ENCODE results near the gene GLRA1.
"Not testable (repeated sequence)": the region's sequence is repeated elsewhere in the genome, so short reads cannot be mapped to it uniquely, and the experiment has no call there.

GLRA1 gene

DNA sequence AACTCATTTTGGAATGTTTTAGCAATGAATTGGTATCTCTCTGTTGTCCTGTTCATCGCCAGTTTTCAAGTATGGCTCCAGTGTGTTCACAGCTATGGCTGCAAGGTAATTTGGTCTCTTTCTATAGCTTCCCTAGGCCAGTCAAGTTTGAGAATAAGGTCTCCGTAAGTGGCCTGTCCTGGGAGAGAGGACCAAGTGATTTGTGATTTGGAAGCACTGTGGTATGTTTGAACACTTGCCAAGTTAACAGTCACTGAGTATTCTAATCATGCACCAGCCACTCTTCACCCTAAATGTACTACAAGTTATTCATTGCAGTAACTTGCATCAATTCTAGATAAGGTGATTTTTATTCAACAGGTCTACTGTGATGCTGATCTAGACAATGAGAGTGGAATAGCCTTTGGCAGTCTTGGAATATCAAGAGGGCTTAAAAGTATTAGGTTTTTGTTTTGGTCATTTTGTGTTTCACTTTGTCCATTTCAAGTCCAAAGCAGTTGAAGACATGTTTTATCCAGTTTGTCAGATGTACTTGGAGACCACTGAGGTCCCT, 111.8 kb downstream of the GLRA1 start:
- DNase-seq = no peak

DNA sequence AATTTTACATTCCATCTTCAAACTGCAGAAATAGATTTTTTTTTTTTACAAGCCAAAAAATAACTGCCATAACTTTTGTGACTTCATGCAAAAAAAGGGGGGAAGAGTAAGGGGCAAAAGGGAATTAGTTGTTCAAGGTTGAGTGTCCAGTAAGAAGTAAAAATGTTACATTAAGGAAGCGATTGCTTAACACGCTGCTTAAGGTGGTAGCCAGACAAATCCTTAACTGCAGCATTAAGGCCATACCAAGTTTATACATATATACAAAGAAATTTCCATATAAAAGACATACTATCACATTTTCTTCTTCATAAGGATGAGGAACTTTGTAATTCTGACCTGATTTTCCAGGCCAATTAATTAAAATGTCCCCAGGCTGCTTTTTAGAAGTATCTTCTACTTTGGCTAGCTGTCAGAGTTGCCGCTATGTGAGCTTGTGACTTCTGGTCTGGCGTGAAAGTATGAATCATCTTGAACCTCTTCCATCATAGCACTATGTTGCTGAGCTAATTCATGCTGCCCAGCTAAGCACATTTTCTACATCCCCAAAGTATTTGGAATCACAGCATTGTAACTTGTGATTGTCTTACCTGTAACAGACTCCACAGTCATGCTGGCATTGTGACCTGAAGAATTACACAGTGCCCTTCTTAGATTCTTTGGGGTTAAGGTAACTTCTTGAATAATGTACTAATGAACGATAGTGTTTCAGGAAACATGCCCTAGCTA, 112.9 kb downstream of the GLRA1 start:
- no peak for DNase-seq

DNA sequence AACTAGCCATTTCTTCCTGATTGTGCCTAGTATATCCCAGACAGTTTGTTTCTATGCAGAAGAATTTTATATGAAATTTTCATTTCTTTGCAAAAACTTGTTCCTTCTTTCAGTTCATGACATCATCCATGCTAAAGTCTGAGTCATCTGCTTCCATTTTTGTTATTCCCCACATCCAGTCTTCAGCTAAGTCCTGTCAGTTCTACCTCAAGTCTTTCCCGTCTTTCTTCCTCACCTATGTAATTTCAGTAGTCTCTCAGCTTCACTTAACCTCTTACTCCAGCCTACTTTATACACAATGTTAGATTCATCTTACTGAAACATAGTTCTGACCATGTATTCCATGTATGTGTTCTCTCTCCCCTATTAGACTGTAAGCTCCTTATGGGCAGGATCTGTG, 113.8 kb downstream of the GLRA1 start:
- DNase-seq = no peak

DNA sequence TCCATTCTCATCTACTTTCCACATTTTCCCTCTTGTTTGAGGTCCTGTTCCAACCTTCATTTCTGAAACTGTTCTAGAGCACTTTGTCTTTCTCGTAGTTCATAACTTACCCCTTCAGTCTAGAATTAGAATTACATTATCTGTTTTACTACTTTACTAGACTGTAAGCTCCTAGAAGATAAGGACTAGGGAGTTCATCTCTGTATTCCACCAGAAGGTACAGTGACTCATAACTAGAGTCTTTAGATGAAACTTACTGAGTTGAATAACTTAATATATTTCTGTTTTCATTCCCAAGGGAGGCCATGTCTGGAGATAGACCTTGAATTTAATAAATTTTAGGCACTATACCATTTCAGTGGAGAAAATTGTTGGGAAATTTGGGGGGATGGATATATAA, 114.2 kb downstream of the GLRA1 start:
- DNase-seq = no peak

DNA sequence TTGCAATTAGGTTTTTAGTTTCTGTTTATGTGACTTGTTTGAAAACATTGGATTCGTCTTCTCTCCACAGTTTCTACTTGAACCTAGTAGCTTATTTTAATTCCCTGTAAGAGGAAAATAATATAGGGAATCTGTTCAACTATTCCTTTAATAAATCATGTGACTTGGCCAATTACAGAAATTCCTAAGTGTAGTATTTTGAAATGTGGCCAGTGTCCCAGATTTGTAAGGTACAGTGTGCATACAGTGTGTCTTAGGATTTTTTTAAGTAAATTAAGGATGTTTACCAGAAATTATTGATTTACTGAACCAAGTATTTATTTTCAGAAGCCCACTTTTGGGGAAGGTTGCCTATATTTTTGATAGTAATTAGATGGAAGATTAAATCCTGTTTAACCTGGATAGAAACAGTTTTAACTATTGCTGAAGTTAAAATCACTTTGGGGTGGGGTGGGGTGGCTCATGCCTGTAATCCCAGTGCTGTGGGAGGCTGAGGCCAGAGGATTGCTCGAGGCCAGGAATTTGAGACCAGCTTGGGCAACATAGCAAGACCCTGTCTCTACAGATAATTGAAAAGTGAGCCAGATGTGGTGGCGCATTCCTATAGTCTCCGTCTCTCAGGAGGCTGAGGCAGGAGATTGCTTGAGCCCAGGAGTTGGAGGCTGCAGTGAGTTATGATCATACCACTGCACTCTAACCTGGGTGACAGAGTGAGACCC, 116.0 kb downstream of the GLRA1 start:
- no peak for DNase-seq

DNA sequence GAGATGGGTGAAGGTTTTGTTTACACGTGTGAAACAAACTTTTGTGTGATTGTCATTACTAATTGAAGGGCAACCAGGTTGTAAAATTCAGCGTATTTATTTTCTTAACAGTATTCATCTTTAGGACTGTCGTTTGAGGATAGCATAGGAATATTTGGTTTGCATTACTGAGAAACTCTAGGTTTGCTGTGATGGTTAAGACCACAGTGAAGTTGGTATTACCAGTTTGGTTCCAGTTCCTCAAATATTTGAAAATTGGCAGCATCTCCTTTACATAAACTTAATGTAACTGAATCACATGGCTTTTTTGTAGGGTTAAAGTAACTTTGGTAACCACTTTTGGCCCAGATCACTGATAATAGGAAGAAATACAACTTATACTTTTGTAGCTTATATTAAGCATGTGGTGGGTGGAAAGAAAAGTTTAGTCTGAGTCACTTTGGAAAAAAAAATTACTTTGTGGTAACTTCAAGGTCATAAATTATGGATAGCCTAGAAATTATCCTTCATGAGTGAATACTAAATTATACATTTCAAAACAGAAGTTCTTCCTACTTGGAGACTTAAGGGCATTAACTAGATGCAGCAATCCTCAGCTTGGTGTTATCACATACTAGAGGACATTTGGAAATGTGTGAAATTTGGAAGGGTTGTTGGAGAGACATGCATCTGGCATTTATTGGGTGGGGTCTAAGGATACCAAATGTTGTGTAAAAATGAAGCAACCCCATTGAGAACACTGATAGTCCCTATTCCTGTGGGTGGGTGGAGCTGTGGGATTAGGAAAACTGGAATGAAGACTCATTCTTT, 119.0 kb downstream of the GLRA1 start:
- DNase-seq = no peak

DNA sequence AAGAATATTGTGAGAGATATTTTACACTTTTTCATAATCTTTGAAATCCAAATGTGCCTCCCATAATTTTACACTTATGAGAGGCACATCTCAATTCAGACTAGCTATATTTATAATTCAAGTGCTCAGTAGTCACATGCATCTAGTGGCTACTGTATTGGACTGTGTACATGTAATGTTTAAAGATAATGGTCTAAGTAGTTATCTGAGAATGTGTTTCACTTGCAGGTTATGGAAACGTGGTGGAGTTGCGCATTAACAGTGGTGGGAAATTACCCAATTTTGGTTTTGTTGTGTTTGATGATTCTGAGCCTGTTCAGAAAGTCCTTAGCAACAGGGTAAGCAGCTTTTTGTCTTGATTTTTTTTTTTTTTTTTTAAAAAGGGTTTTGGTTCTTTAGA, 124.1 kb downstream of the GLRA1 start:
- DNase-seq = no peak

DNA sequence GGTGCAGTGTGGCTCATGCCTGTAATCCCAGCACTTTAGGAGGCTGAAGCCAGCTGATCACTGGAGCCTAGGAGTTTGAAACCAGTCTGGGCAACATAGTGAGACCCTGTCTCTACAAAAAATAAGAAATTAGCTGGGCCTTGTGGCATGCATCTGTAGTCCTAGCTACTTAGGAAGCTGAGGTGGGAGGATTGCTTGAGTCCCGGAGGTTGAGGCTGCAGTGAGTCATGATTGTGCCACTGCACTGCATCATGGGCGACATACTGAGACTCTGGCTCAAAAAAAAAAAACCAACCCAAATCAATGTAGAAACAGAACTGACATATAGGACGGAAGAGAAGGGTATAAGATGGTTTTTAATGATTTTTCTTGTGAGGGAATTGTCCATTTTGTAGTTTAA, 125.2 kb downstream of the GLRA1 start:
- DNase-seq = no peak

DNA sequence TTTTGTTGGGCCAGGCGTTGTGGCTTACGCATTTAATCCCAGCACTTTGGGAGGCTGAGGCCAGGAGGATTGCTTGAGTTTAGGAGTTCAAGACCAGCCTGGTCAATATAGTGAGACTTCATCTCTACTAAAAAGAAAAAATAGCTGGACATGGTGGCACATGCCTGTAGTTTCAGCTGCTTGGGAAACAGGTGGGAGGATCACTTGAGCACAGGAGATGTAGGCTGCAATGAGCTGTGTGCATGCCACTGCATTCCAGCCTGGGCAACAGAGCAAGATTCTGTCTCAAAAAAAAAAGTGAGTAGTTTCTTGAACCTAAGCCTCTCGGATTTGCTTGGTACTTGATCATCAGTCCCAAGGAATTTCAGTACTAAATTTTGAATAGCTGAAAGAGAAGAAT, 126.0 kb downstream of the GLRA1 start:
- DNase-seq = no peak

DNA sequence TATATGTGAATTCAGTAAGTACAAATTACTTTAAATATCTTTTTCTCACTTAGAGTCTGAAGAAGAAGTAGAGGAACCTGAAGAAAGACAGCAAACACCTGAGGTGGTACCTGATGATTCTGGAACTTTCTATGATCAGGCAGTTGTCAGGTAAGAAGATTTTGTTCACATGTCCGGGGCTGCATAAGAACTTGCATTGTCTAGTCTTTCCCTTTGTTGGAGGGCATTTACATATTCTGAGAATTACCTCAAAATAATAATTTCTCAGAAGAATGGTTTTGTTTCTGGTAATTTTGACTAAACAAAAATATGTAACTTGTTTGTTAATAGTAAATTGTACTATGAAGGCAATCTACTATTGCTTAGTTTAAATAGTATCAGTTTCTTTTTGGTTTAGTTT, 129.2 kb downstream of the GLRA1 start:
- DNase-seq = no peak

DNA sequence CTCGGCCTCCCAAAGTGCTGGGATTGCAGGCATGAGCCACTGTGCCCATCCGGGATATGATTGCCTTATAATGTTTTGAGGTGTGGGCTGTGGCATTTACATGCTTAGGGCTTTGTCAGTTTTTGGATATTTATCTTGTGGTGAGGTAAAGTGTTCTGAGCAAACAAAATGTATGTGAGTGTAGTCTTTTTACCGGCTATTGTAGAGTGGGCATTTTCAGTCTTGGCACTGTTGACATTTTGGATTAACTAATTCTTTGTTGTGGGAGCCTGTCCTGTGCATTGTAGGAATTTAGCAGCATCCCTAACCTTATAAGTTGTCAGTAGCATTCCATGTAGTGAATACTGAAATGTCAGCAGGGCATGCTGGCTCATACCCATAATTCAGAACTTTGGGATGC, 131.3 kb downstream of the GLRA1 start:
- DNase-seq = no peak

DNA sequence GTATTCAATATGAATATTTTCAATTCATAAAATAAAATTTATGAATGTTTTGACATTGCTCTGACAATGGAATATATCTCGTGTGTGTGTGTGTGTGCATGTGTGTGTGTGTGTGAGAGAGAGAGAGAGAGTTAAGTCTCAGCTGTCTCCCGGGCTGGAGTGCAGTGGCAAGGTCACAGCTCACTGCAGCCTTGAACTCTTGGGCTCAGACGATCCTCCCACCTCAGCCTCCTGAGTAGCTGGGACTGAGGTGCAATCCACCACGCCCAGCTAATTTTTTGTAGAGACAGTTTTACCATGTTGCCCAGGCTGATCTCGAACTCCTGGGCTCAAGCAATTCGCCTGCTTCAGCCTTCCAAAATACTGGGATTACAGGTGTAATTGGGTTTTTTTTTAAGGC, 136.8 kb downstream of the GLRA1 start:
- DNase-seq = no peak

DNA sequence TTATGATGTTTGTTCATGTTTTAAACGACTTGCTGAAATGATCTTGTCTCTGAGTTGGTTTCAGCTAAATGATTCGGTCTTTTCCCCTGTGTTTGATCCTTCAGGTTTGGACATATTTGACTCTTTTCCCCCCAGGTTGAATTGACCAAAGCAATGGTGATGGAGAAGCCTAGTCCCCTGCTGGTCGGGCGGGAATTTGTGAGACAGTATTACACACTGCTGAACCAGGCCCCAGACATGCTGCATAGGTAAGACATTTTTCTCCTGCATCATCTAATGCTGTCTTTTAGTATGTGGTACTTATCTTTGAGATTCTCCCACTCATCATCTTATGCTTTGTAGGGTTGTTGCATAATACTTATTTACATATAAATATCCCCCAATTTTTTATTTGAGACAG, 138.2 kb downstream of the GLRA1 start:
- no peak for DNase-seq

DNA sequence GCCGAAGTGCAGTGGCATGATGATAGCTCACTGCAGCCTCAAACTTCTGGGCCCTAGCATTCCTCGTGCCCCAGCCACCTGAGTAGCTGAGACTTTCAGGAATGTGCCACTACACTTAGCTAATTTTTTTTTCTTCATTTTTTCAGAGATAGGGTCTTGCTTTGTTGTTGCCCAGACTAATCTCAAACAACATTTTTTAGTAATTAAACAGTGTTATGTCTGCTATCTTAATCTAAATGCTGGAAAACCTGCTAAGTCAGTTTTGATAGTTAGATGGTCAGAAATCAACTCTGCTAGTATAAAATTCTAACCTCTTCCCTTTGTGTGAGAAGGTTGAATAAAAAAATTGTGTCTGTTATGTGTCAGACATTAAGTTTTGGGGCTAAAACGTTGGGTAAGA, 140.5 kb downstream of the GLRA1 start:
- DNase-seq = no peak

DNA sequence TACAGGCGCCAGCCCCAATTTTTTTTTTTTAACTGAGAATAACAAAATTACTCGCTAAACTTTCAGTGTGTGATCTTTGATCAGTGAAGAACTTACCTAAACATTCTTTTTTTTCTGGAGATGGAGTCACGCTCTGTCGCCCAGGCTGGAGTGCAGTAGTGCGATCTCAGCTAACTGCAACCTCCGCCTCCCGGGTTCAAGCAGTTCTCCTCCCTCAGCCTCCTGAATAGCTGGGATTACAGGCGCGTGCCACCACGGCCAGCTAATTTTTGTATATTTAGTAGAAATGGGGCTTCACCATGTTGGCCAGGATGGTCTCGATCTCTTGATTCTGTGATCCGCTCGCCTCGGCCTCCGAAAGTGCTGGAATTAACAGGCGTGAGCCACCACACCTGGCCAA, 141.0 kb downstream of the GLRA1 start:
- not testable (repeated sequence) for DNase-seq

DNA sequence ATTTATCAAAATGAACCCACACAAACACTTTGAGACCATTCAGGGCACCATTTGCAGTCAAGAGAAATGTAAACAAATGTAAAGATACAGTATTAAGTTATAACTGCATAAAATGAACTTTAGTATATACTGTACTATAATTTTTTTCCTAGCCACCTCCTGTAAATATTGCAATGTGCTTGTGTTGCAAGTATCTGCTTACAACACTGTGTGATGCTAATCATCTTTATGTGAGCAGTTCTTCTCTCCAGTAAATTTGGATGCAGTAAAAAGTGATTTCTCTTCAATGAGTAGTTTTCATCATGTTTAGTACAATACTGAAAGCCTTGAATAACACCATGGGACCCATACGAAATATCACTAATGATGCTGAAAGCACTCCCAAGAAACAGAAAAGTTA, 143.4 kb downstream of the GLRA1 start:
- no peak for DNase-seq

DNA sequence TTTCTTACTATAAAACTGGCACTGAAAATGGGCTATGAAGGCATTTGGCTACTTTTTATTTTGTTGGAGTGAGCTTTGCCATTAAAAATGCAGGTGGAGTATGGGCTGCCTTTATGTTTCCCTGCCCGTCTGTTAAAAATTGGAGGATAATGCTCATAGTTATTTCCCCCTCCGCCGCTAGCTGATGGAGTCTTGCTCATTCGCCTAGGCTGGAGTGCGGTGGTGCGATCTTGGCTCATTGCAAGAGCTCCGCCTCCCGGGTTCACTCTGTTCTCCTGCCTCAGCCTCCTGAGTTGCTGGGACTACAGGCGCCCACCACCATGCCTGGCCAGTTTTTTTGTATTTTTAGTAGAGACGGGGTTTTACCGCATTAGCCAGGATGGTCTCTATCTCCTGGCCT, 144.3 kb downstream of the GLRA1 start:
- DNase-seq = no peak

DNA sequence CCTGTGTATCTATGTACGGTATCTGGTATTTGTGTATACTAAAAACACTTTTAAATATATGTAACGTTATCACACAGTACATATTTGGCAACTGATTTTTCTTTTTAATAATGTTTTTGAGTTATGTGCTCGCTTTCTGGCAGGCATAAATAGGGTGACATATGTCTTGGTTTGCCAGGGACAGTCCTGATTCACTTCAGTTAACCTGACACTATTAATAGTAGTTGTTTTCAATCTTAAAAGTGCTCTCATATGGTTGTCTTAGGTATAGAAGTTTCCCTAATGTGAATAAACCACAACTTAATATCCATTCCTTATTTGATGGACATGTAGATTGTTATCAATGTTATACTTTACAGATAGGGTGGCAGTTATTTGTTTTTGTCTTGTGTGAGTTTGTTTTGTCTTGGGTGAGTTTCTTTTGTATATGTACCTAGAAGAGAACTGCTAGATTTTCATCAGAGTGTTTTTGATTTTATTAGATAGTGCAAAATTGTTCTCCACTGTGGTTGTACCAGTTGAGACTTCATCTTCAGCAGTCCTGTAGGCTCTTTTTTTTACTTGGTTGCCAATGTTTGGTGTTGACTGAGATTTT, 145.0 kb downstream of the GLRA1 start:
- DNase-seq = no peak

DNA sequence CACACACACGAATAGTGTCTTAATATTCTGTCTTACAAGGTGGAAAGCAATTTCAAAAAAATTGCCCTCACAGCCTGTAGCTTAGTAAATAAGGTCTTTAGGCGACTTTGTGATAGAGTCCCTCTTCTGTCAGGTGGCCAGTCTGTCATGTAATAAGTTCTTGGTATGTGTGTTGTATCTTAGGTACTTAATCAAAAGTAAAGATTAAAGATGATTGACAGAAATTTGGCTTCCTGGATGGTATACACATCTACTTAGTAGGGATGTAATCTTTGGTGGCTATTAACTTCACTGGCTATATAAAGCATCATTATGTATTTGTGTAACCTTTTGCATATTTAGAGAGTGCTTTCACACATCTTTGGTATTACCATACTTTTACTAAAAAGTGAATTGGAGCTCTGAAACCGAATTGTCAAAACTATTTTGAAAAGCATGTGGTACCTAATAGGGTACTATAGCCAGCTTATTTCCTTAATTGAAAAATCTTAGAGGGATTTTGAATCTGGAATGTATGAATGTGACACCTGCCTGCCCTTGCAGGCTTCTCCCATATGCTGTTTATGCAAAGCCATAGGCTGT, 149.5 kb downstream of the GLRA1 start:
- no peak for DNase-seq

DNA sequence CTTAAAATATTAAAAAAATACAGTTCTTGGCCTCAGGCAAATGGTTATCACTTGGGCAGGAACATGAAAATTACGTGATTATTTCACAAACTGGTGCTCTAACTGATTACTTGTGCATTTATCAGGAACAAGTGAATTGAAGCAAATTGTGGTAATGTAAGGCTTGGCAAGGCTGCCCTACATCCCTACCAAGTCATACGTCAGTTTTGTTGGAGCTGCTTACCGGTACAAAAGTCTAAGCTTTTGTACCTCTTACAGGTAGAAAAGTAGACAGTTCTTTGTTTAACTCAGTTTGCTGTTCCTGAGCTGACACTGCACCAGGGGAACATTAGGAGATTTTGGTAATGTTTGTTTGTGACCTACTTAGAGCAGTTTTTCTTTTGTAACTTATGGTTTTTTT, 150.7 kb downstream of the GLRA1 start:
- no peak for DNase-seq

DNA sequence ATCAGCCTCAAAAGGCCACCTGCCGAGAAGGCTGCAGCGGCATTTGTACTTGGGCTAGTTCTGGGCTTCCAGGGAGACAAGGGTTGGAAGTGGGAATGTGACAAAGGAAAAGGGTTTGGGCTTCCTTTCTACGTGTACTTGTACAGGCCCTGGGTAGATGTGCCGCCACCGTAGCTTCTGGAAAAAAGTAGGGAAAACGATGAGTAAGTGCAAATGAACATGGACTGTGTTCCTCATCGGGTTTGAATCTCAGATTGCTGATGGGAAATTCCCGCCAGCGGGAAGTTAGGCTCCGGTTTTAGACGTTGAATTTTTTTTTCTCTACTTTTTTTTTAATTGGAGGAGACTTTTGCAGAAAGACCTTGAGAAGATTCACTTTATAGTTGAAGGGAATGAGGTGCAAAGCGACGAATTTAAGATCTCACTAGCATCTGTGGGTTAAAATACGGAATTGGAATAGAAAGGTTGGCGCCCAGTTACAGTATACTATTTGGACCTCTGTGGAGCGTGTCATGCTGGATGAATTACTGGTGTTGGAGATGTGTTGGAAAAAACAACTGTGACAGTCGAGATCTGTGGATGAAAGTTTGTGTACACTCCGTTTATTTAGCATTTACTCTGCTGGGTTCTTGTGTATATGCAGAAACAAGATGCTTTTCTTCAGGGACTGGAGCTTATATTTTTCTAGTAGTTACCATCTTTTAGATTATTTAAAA, 151.6 kb downstream of the GLRA1 start:
- DNase-seq = no peak

All from right hindlimb (tissue), 1 donor.